Lower leg skin (tissue), 3 donors: Measurements from ENCODE around the gene MCCD1.

Experiments used
- POLR2A ChIP-seq, 2 donors: fragments of 450-650 bp; IDR thresholded peaks; one replicate each; pipeline ENCODE4 v1.6.1; 2016 to 2017; ENCODE audit warnings: antibody characterized with exemption in 2 of 2, mild to moderate bottlenecking in 1 of 2, moderate library complexity in 1 of 2
- TF ChIP-seq, protein P1 (sequence below), 3 donors: fragments of 450-650 bp; IDR thresholded peaks; one replicate each; pipeline ENCODE4 v1.5.1; 2016; ENCODE audit warnings: antibody characterized with exemption in 3 of 3, mild to moderate bottlenecking in 3 of 3, moderate library complexity in 2 of 3

DNA sequence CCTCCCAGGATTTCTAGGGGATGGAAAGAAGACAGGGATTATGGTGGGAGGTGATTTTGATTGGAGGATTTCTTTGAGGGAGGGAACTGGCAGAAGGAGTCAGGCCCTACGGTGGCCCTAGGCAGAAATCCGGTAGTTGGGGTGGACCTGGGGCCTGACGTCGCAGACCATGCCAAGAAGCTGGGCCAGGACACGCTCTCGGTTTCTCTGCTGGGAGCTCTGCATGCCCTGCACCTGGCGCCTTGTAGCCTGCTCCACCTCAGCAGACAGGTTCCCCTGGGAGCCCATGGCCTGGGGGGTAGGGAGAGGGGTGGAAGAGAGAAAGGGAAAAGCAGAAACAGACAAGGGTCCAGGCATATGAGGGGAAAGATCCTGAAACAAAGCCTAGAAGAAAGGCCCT, 16.5 kb downstream of the MCCD1 start:
- TF ChIP-seq, protein P1, sequence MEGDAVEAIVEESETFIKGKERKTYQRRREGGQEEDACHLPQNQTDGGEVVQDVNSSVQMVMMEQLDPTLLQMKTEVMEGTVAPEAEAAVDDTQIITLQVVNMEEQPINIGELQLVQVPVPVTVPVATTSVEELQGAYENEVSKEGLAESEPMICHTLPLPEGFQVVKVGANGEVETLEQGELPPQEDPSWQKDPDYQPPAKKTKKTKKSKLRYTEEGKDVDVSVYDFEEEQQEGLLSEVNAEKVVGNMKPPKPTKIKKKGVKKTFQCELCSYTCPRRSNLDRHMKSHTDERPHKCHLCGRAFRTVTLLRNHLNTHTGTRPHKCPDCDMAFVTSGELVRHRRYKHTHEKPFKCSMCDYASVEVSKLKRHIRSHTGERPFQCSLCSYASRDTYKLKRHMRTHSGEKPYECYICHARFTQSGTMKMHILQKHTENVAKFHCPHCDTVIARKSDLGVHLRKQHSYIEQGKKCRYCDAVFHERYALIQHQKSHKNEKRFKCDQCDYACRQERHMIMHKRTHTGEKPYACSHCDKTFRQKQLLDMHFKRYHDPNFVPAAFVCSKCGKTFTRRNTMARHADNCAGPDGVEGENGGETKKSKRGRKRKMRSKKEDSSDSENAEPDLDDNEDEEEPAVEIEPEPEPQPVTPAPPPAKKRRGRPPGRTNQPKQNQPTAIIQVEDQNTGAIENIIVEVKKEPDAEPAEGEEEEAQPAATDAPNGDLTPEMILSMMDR (IDR thresholded peaks at IDR 0.05): no peak
- no peak for TF ChIP-seq POLR2A (IDR thresholded peaks at IDR 0.05)
